Vagina (tissue), 2 donors: ENCODE results near the gene TTC7B. TPM values are rescaled to one million over a fixed set of nuclear protein-coding genes. Genes with fewer than 3 reads are reported as not detected.

Experiments
- DNase-seq, 2 donors: peaks; one replicate each; pipeline ENCODE4 v3.0.0-alpha.2; 2017; ENCODE audit errors: extremely low spot score in 2 of 2
- H3K27ac ChIP-seq: fragments of 200-600 bp; sonication (generic); one replicate; pipeline ENCODE4 v1.5.1; 2019
- H3K27me3 ChIP-seq: fragments of 200-600 bp; sonication (generic); one replicate; pipeline ENCODE4 v1.5.1; 2019
- H3K36me3 ChIP-seq, 2 donors: fragments of 200-600 bp; sonication (generic); one replicate each; pipeline ENCODE4 v1.5.1; 2017 to 2019
- H3K4me1 ChIP-seq: fragments of 200-600 bp; sonication (generic); one replicate; pipeline ENCODE4 v1.5.1; 2019
- H3K4me3 ChIP-seq, 2 donors: fragments of 200-600 bp; sonication (generic); 1 replicate in 1 of 2; 2 replicates in 1 of 2; pipeline ENCODE4 v1.5.1; 2016 to 2019
- H3K9me3 ChIP-seq: fragments of 200-600 bp; sonication (generic); one replicate; pipeline ENCODE4 v1.5.1; 2019
- CTCF ChIP-seq, 3 experiments: fragments of 450-650 bp in 2 of 3; fragments of 200-600 bp in 1 of 3; sonication (generic) in 1 of 3; IDR thresholded peaks; one replicate each; pipeline ENCODE4 v1.5.1; 2017 to 2019; ENCODE audit warnings: antibody characterized with exemption in 3 of 3, mild to moderate bottlenecking in 2 of 3, moderate library complexity in 2 of 3
- POLR2A ChIP-seq, 2 donors: fragments of 450-650 bp; IDR thresholded peaks; one replicate each; pipeline ENCODE4 v1.6.1; 2017; ENCODE audit warnings: antibody characterized with exemption in 2 of 2, mild to moderate bottlenecking in 2 of 2, moderate library complexity in 2 of 2
- POLR2AphosphoS5 ChIP-seq, 2 donors: sonication (generic); formaldehyde crosslinking; IDR thresholded peaks; one replicate each; pipeline ENCODE4 v1.9.0; 2017; ENCODE audit warnings: antibody characterized with exemption in 2 of 2, mild to moderate bottlenecking in 2 of 2, low read depth in 1 of 2; ENCODE audit not compliant: insufficient read depth in 1 of 2
- intact Hi-C: fragments of 100-400 bp; cut with DNase I; formaldehyde crosslinking; loops from one replicate; pipeline ENCODE4 v1.15.1; 2023
- total RNA-seq: library from RNA; depleted of rRNA; stranded (reverse); fragments of >200 nt; gene quantifications from one replicate; pipeline ENCODE4 v1.2.3, GENCODE V29; 2016

Gene TTC7B
- total RNA-seq, 1 donor from 2014 or later, result 56.0 TPM

- intact Hi-C loops, result no loop called here
- no peak overlapping the region for H3K4me3 ChIP-seq
- no peak overlapping the region for H3K27ac ChIP-seq
- DNase-seq, result no peak
- H3K9me3 ChIP-seq, result no peaks in the 10 kb centered on the region
- TF ChIP-seq CTCF (IDR thresholded peaks at IDR 0.05) (no peak), POLR2A (IDR thresholded peaks at IDR 0.05) (no peak), POLR2AphosphoS5 (IDR thresholded peaks at IDR 0.05; ENCODE audit: insufficient read depth in 1 of 2, low read depth in 1 of 2) (no peak)
- no peaks in the 10 kb centered on the region for H3K36me3 ChIP-seq
- H3K4me1 ChIP-seq, result no peaks in the 10 kb centered on the region
- no peaks in the 10 kb centered on the region for H3K27me3 ChIP-seq
Observed at GRCh38 chr14:90853116-90853515, 36.9 kb upstream of the TTC7B start.

DNA sequence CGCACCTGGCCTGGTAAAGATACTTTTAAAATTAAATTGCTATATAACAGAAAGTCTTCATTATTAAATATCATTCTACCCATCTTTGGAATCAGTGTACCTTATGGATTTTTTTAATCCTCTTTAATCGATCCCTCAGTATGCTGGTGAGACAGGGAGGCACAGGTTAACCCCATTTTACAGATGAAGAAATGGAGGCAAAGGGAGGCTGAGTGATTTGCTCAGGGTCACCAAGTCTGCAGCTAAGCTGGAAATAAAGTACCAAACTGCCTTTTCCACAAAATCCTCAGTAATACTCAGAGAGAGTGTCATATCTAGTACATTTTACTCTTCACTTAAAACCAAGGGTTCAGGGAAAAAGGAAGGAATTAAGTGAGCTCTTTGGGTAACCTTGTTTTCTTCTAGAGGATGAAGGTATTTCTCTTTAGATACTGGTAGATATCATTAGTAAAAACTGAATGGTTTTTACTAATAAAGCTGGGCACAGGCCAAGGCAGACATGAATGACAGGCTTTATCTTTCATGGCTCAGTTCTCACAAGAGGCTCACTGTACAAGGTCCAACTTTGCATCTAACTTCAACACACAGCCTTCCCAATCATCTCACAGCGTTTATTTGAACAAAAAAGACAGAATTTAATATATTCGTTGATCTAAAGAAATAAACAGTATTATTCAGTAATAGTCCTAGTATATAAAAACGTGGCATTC, 35.3 kb upstream of the TTC7B start:
- no peaks in the 10 kb centered on the region for H3K27me3 ChIP-seq
- no peak overlapping the region for H3K4me3 ChIP-seq
- H3K4me1 ChIP-seq, result no peaks in the 10 kb centered on the region
- H3K36me3 ChIP-seq, result no peaks in the 10 kb centered on the region
- no peaks in the 10 kb centered on the region for H3K9me3 ChIP-seq
- no peak for TF ChIP-seq CTCF (IDR thresholded peaks at IDR 0.05)
- no peak for TF ChIP-seq POLR2AphosphoS5 (IDR thresholded peaks at IDR 0.05; ENCODE audit: insufficient read depth in 1 of 2, low read depth in 1 of 2)
- TF ChIP-seq POLR2A (IDR thresholded peaks at IDR 0.05), result no peak
- intact Hi-C loops, result no loop called here
- H3K27ac ChIP-seq, result no peak overlapping the region
- no peak for DNase-seq

DNA sequence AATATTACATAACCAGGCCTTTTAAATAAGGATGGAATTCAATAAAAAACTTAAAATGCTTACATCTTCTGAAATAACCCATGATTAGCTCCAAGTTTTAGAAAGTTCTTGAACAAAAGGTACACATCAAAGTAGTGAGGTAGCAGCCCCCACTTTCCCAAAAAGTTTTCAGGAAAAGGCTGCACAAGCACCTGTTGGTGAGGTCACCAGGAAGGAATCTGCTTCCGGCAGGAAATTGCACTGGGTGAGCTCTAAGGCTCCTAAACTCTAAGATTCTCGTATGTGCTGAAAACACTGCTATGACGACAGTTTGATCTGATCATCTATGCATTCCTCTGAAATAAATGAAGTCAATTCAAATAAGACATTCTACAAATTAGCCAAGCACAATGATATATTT, 34.3 kb upstream of the TTC7B start:
- Histone ChIP-seq H3K4me1 (no peaks in the 10 kb centered on the region), H3K36me3 (no peaks in the 10 kb centered on the region), H3K4me3 (no peak overlapping the region), H3K27me3 (no peaks in the 10 kb centered on the region), H3K9me3 (no peaks in the 10 kb centered on the region), H3K27ac (no peak overlapping the region)
- no peak for DNase-seq
- no peak for TF ChIP-seq POLR2A (IDR thresholded peaks at IDR 0.05)
- no peak for TF ChIP-seq CTCF (IDR thresholded peaks at IDR 0.05)
- no peak for TF ChIP-seq POLR2AphosphoS5 (IDR thresholded peaks at IDR 0.05; ENCODE audit: insufficient read depth in 1 of 2, low read depth in 1 of 2)
- intact Hi-C loops, result no loop called here

DNA sequence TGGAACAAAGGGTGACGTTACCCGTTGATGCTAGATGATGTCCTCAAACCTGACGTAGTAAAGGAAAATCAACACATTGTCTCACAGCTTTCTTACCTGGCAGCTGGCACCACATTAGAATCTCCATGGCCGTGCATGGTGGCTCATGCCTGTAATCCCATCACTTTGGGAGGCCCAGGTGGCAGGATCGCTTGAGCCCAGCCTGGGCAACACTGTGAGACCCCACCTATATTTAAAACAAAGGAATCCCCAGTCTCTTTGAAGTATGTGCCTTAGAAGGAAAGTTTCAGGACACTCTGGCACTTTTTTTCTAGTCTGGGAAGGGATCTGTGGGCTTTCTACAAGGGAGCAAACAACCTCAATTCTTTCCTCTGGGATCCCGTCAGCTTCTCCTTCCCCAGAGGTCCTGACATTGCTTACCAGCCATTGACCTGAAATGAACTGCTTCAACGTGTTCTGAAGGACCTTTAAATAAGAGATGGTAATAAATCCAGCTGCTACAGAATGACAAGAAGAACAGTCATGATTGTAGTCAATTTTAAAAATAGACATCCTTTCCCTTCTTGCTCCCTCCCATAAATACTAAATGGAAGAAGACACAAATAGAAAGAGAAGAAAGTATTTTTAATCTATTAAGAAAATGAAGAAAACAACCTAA, 33.7 kb upstream of the TTC7B start:
- H3K4me1 ChIP-seq, result no peaks in the 10 kb centered on the region
- H3K27me3 ChIP-seq, result no peaks in the 10 kb centered on the region
- no peak overlapping the region for H3K4me3 ChIP-seq
- no peak overlapping the region for H3K27ac ChIP-seq
- no peaks in the 10 kb centered on the region for H3K36me3 ChIP-seq
- intact Hi-C loops, result no loop called here
- TF ChIP-seq POLR2A (IDR thresholded peaks at IDR 0.05), result no peak
- no peak for TF ChIP-seq CTCF (IDR thresholded peaks at IDR 0.05)
- TF ChIP-seq POLR2AphosphoS5 (IDR thresholded peaks at IDR 0.05; ENCODE audit: insufficient read depth in 1 of 2, low read depth in 1 of 2), result no peak
- DNase-seq, result no peak
- no peaks in the 10 kb centered on the region for H3K9me3 ChIP-seq
